MM.1S (cell line): Measurements from ENCODE around the gene GPRIN2.
"Not testable (repeated sequence)": the region's sequence is repeated elsewhere in the genome, so short reads cannot be mapped to it uniquely, and the experiment has no call there.

Experiments used
- DNase-seq: peaks from one replicate; pipeline ENCODE4 v3.0.0-alpha.2; 2015
- H2AFZ ChIP-seq: fragments of 300-600 bp; sonication (generic); 2 replicates; pipeline ENCODE4 v1.6.0; 2016; ENCODE audit warnings: antibody characterized with exemption, low read length
- H3F3A ChIP-seq: fragments of 300-600 bp; sonication (generic); 2 replicates; pipeline ENCODE4 v1.6.1; 2016; ENCODE audit warnings: mild to moderate bottlenecking, antibody characterized with exemption, low read length, moderate library complexity, mixed read lengths; ENCODE audit not compliant: insufficient read depth
- H3K27ac ChIP-seq: fragments of 300-600 bp; sonication (generic); 2 replicates; pipeline ENCODE4 v1.5.1; 2016; ENCODE audit warnings: mild to moderate bottlenecking, low read length
- H3K27me3 ChIP-seq: fragments of 300-600 bp; sonication (generic); replicated peaks from 2 replicates; pipeline ENCODE4 v1.6.0; 2016; ENCODE audit warnings: low read length; ENCODE audit not compliant: insufficient read depth
- H3K36me3 ChIP-seq: fragments of 300-600 bp; sonication (generic); replicated peaks from 2 replicates; pipeline ENCODE4 v1.6.1; 2016; ENCODE audit warnings: mild to moderate bottlenecking, low read length, mixed read lengths; ENCODE audit not compliant: insufficient read depth
- H3K4me1 ChIP-seq: fragments of 300-600 bp; sonication (generic); 2 replicates; pipeline ENCODE4 v1.6.1; 2016; ENCODE audit warnings: low read length, mixed read lengths
- H3K4me2 ChIP-seq: fragments of 300-600 bp; sonication (generic); 2 replicates; pipeline ENCODE4 v1.6.0; 2016; ENCODE audit warnings: low read depth, low read length
- H3K4me3 ChIP-seq: fragments of 300-600 bp; sonication (generic); 2 replicates; pipeline ENCODE4 v1.5.1; 2016; ENCODE audit warnings: low read length, mixed read lengths
- H3K79me2 ChIP-seq: fragments of 300-600 bp; sonication (generic); 2 replicates; pipeline ENCODE4 v1.6.1; 2016; ENCODE audit warnings: mixed run types, low read length, mixed read lengths
- H3K9ac ChIP-seq: fragments of 300-600 bp; sonication (generic); 2 replicates; pipeline ENCODE4 v1.6.1; 2016; ENCODE audit warnings: low read length, mixed read lengths
- H3K9me2 ChIP-seq: fragments of 300-600 bp; sonication (generic); replicated peaks from 2 replicates; pipeline ENCODE4 v1.6.1; 2016; ENCODE audit warnings: mild to moderate bottlenecking, low read length, mixed read lengths; ENCODE audit not compliant: insufficient read depth
- H3K9me3 ChIP-seq: fragments of 300-600 bp; sonication (generic); replicated peaks from 2 replicates; pipeline ENCODE4 v1.6.1; 2016; ENCODE audit warnings: mild to moderate bottlenecking, low read length, mixed read lengths; ENCODE audit not compliant: insufficient read depth
- H4K20me1 ChIP-seq: fragments of 300-600 bp; sonication (generic); 2 replicates; pipeline ENCODE4 v1.6.1; 2016; ENCODE audit warnings: mild to moderate bottlenecking, low read length, moderate library complexity, mixed read lengths; ENCODE audit not compliant: insufficient read depth

GPRIN2 gene

GRCh38 chr10:46589589-46589988 is 33.1 kb upstream of the GPRIN2 start:
- H3K4me1 ChIP-seq, H3K9me3 ChIP-seq, H3K9ac ChIP-seq, H3K27me3 ChIP-seq, H3K27ac ChIP-seq, H2AFZ ChIP-seq, H3K79me2 ChIP-seq, H3K9me2 ChIP-seq, H3F3A ChIP-seq, H3K36me3 ChIP-seq, H3K4me3 ChIP-seq, H4K20me1 ChIP-seq, DNase-seq, H3K4me2 ChIP-seq: not testable (repeated sequence)

- not testable (repeated sequence) for DNase-seq, H3K9ac ChIP-seq, H3F3A ChIP-seq, H3K27me3 ChIP-seq, H2AFZ ChIP-seq, H3K4me2 ChIP-seq, H3K4me1 ChIP-seq, H3K9me2 ChIP-seq, H3K36me3 ChIP-seq, H3K79me2 ChIP-seq, H3K4me3 ChIP-seq, H4K20me1 ChIP-seq, H3K9me3 ChIP-seq, H3K27ac ChIP-seq
Observed at GRCh38 chr10:46588221-46588620, 31.8 kb upstream of the GPRIN2 start.

GRCh38 chr10:46587546-46587945 is 31.1 kb upstream of the GPRIN2 start:
- not testable (repeated sequence) for H3K9me2 ChIP-seq, H3F3A ChIP-seq, H2AFZ ChIP-seq, H3K27ac ChIP-seq, H3K27me3 ChIP-seq, DNase-seq, H3K4me2 ChIP-seq, H3K36me3 ChIP-seq, H3K9me3 ChIP-seq, H3K4me1 ChIP-seq, H4K20me1 ChIP-seq, H3K9ac ChIP-seq, H3K4me3 ChIP-seq, H3K79me2 ChIP-seq

- not testable (repeated sequence) for H3K27ac ChIP-seq, H3K9me2 ChIP-seq, H3K4me2 ChIP-seq, H3K79me2 ChIP-seq, H3K9ac ChIP-seq, H3K27me3 ChIP-seq, H3F3A ChIP-seq, H3K9me3 ChIP-seq, H3K36me3 ChIP-seq, H3K4me1 ChIP-seq, H3K4me3 ChIP-seq, H2AFZ ChIP-seq, H4K20me1 ChIP-seq, DNase-seq
Observed at GRCh38 chr10:46585246-46585645, 28.8 kb upstream of the GPRIN2 start.

GRCh38 chr10:46584196-46584595 is 27.7 kb upstream of the GPRIN2 start:
- H3K4me1 ChIP-seq, H3K9me2 ChIP-seq, H3K4me3 ChIP-seq, H3K27ac ChIP-seq, DNase-seq, H3K79me2 ChIP-seq, H3K4me2 ChIP-seq, H3F3A ChIP-seq, H3K36me3 ChIP-seq, H3K9me3 ChIP-seq, H3K27me3 ChIP-seq, H3K9ac ChIP-seq, H4K20me1 ChIP-seq, H2AFZ ChIP-seq: not testable (repeated sequence)

- H3K36me3 ChIP-seq, H3K9me2 ChIP-seq, H3K4me1 ChIP-seq, H3K9me3 ChIP-seq, H3K79me2 ChIP-seq, H3F3A ChIP-seq, H3K9ac ChIP-seq, H3K27me3 ChIP-seq, H3K27ac ChIP-seq, H3K4me2 ChIP-seq, H2AFZ ChIP-seq, H3K4me3 ChIP-seq, DNase-seq, H4K20me1 ChIP-seq: not testable (repeated sequence)
Observed at GRCh38 chr10:46582568-46582967, 26.1 kb upstream of the GPRIN2 start.

GRCh38 chr10:46581997-46582396 is 25.5 kb upstream of the GPRIN2 start:
- not testable (repeated sequence) for H3K36me3 ChIP-seq, H3K9me2 ChIP-seq, H3K27ac ChIP-seq, H3F3A ChIP-seq, H3K9me3 ChIP-seq, H3K79me2 ChIP-seq, H4K20me1 ChIP-seq, DNase-seq, H2AFZ ChIP-seq, H3K4me1 ChIP-seq, H3K9ac ChIP-seq, H3K4me2 ChIP-seq, H3K27me3 ChIP-seq, H3K4me3 ChIP-seq

- not testable (repeated sequence) for H3F3A ChIP-seq, H3K9ac ChIP-seq, H3K27me3 ChIP-seq, H3K79me2 ChIP-seq, H3K4me3 ChIP-seq, H3K9me3 ChIP-seq, H3K27ac ChIP-seq, DNase-seq, H2AFZ ChIP-seq, H3K4me1 ChIP-seq, H3K4me2 ChIP-seq, H3K9me2 ChIP-seq, H4K20me1 ChIP-seq, H3K36me3 ChIP-seq
Observed at GRCh38 chr10:46579378-46579777, 22.9 kb upstream of the GPRIN2 start.
